Parathyroid adenoma (tissue), 2 donors: Measurements from ENCODE around the gene RASA2.

Source experiments
- H2AFZ ChIP-seq: fragments of 300-600 bp; sonication (generic); one replicate; pipeline ENCODE4 v1.7.0; 2017; ENCODE audit warnings: antibody characterized with exemption, mild to moderate bottlenecking
- H3K27ac ChIP-seq: fragments of 300-600 bp; sonication (generic); one replicate; pipeline ENCODE4 v1.7.0; 2017
- H3K27me3 ChIP-seq: fragments of 300-600 bp; sonication (generic); one replicate; pipeline ENCODE4 v1.7.0; 2017; ENCODE audit warnings: low read length; ENCODE audit not compliant: control insufficient read depth, insufficient read depth
- H3K36me3 ChIP-seq: fragments of 300-600 bp; sonication (generic); one replicate; pipeline ENCODE4 v1.7.0; 2017; ENCODE audit warnings: low read length; ENCODE audit not compliant: control insufficient read depth, insufficient read depth
- H3K4me1 ChIP-seq: fragments of 300-600 bp; sonication (generic); one replicate; pipeline ENCODE4 v1.7.0; 2017; ENCODE audit warnings: control low read depth
- H3K4me2 ChIP-seq: fragments of 300-600 bp; sonication (generic); one replicate; pipeline ENCODE4 v1.7.0; 2017; ENCODE audit warnings: low read length
- H3K4me3 ChIP-seq: fragments of 300-600 bp; sonication (generic); one replicate; pipeline ENCODE4 v1.7.0; 2017; ENCODE audit warnings: low read depth, low read length
- H3K79me2 ChIP-seq: fragments of 300-600 bp; sonication (generic); one replicate; pipeline ENCODE4 v1.7.0; 2017; ENCODE audit warnings: control low read depth
- H3K9ac ChIP-seq: fragments of 300-600 bp; sonication (generic); one replicate; pipeline ENCODE4 v1.7.0; 2017; ENCODE audit warnings: mild to moderate bottlenecking
- H3K9me3 ChIP-seq: fragments of 300-600 bp; sonication (generic); one replicate; pipeline ENCODE4 v1.7.0; 2017; ENCODE audit warnings: low read length; ENCODE audit not compliant: control insufficient read depth
- CTCF ChIP-seq: fragments of 300-600 bp; sonication (generic); IDR thresholded peaks from one replicate; pipeline ENCODE4 v1.7.0; 2017; ENCODE audit warnings: antibody characterized with exemption, mild to moderate bottlenecking
- donor health status: primary hyperparathyroidism.

The RASA2 gene

GRCh38 chr3:141652349-141652748 is 165.5 kb downstream of the RASA2 start:
- no peak for TF ChIP-seq CTCF
- H3K79me2 ChIP-seq: no peaks in the 10 kb centered on the region

GRCh38 chr3:141653847-141654246 is 167.0 kb downstream of the RASA2 start:
- Histone ChIP-seq H3K9ac (no peak overlapping the region), H3K27me3 (peaks cover 4% of the 10 kb centered on the region), H3K9me3 (no peaks in the 10 kb centered on the region), H2AFZ (no peak overlapping the region), H3K4me2 (no peak overlapping the region), H3K27ac (no peak overlapping the region), H3K4me3 (no peak overlapping the region), H3K36me3 (no peaks in the 10 kb centered on the region), H3K79me2 (no peaks in the 10 kb centered on the region), H3K4me1 (no peaks in the 10 kb centered on the region)
- no peak for TF ChIP-seq CTCF

More at GRCh38 chr3:141652349-141652748, 165.5 kb downstream of the RASA2 start:
- H3K4me1 ChIP-seq: no peaks in the 10 kb centered on the region
- no peak overlapping the region for H3K27ac ChIP-seq
- no peak overlapping the region for H3K4me3 ChIP-seq
- no peaks in the 10 kb centered on the region for H3K27me3 ChIP-seq
- H3K4me2 ChIP-seq: no peak overlapping the region
- H2AFZ ChIP-seq: no peak overlapping the region
- no peaks in the 10 kb centered on the region for H3K9me3 ChIP-seq
- H3K9ac ChIP-seq: no peak overlapping the region
- H3K36me3 ChIP-seq: no peaks in the 10 kb centered on the region

GRCh38 chr3:141655801-141656200 is 169.0 kb downstream of the RASA2 start:
- Histone ChIP-seq H3K9me3 (no peaks in the 10 kb centered on the region), H3K4me1 (no peaks in the 10 kb centered on the region), H3K79me2 (no peaks in the 10 kb centered on the region), H3K9ac (no peak overlapping the region), H3K4me3 (no peak overlapping the region), H3K36me3 (no peaks in the 10 kb centered on the region), H3K4me2 (no peak overlapping the region), H3K27me3 (peaks cover 4% of the 10 kb centered on the region), H2AFZ (no peak overlapping the region), H3K27ac (no peak overlapping the region)
- no peak for TF ChIP-seq CTCF

- Histone ChIP-seq H3K4me2 (no peak overlapping the region), H3K79me2 (no peaks in the 10 kb centered on the region), H3K27me3 (peaks cover 4% of the 10 kb centered on the region), H3K27ac (no peak overlapping the region), H2AFZ (no peak overlapping the region), H3K4me3 (no peak overlapping the region), H3K4me1 (no peaks in the 10 kb centered on the region), H3K36me3 (no peaks in the 10 kb centered on the region), H3K9ac (no peak overlapping the region), H3K9me3 (no peaks in the 10 kb centered on the region)
- no peak for TF ChIP-seq CTCF
Observed at GRCh38 chr3:141656771-141657170, 169.9 kb downstream of the RASA2 start.

- Histone ChIP-seq H3K79me2 (no peaks in the 10 kb centered on the region), H3K9me3 (no peaks in the 10 kb centered on the region), H2AFZ (no peak overlapping the region), H3K27me3 (peaks cover 4% of the 10 kb centered on the region), H3K27ac (no peak overlapping the region), H3K4me3 (no peak overlapping the region), H3K36me3 (no peaks in the 10 kb centered on the region), H3K9ac (no peak overlapping the region), H3K4me1 (no peaks in the 10 kb centered on the region), H3K4me2 (no peak overlapping the region)
- no peak for TF ChIP-seq CTCF
Observed at GRCh38 chr3:141657516-141657915, 170.7 kb downstream of the RASA2 start.
